GM21717 (cell line): Measurements from ENCODE around the gene PPP1R14C.

Experiments used
- ATAC-seq: cut with Tn5 transposase; IDR thresholded peaks from one replicate; pipeline ENCODE4 v1.9.1; 2021; ENCODE audit warnings: mild to moderate bottlenecking, moderate library complexity; ENCODE audit not compliant: unreplicated experiment

PPP1R14C gene

GRCh38 chr6:150142670-150143515 is at the start of gene PPP1R14C:
Gene PPP1R14C (plus strand): TSS chr6:150143044. CDS start chr6:150143193, 149 bp downstream.
- no peak for ATAC-seq

- ATAC-seq: no peak
These were observed 49.4 kb upstream of the PPP1R14C start for GRCh38 chr6:150093397-150093796.

- no peak for ATAC-seq
These were observed 44.7 kb upstream of the PPP1R14C start for GRCh38 chr6:150098155-150098554.

GRCh38 chr6:150099546-150099945 is 43.3 kb upstream of the PPP1R14C start:
- ATAC-seq: no peak

- ATAC-seq: no peak
These were observed 42.9 kb upstream of the PPP1R14C start for GRCh38 chr6:150099953-150100352.

GRCh38 chr6:150100745-150101144 is 42.1 kb upstream of the PPP1R14C start:
- ATAC-seq: no peak

GRCh38 chr6:150102750-150103270 is 40.0 kb upstream of the PPP1R14C start:
- no peak for ATAC-seq

- ATAC-seq: no peak
These were observed 30.6 kb upstream of the PPP1R14C start for GRCh38 chr6:150112233-150112632.

- ATAC-seq: no peak
These were observed 27.1 kb upstream of the PPP1R14C start for GRCh38 chr6:150115769-150116168.

- ATAC-seq: no peak
These were observed 26.5 kb upstream of the PPP1R14C start for GRCh38 chr6:150116200-150116800.

GRCh38 chr6:150118203-150118602 is 24.6 kb upstream of the PPP1R14C start:
- ATAC-seq: no peak

- no peak for ATAC-seq
These were observed 24.2 kb upstream of the PPP1R14C start for GRCh38 chr6:150118627-150119026.

GRCh38 chr6:150119173-150119572 is 23.7 kb upstream of the PPP1R14C start:
- ATAC-seq: no peak

GRCh38 chr6:150123645-150124044 is 19.2 kb upstream of the PPP1R14C start:
- no peak for ATAC-seq

- no peak for ATAC-seq
These were observed 18.6 kb upstream of the PPP1R14C start for GRCh38 chr6:150124235-150124634.

- ATAC-seq: no peak
These were observed 16.1 kb upstream of the PPP1R14C start for GRCh38 chr6:150126641-150127291.

- no peak for ATAC-seq
These were observed 14.4 kb upstream of the PPP1R14C start for GRCh38 chr6:150128425-150128824.

GRCh38 chr6:150129616-150130505 is 13.0 kb upstream of the PPP1R14C start:
- ATAC-seq: no peak

- ATAC-seq: no peak
These were observed 9.2 kb upstream of the PPP1R14C start for GRCh38 chr6:150133686-150134085.

- ATAC-seq: no peak
These were observed 8.4 kb upstream of the PPP1R14C start for GRCh38 chr6:150134280-150134920.
